Neural cell (in vitro differentiated cells): Measurements from ENCODE around the gene BRD3.
"Not testable (repeated sequence)": the region's sequence is repeated elsewhere in the genome, so short reads cannot be mapped to it uniquely, and the experiment has no call there.

Source experiments
- CTCF ChIP-seq: fragments of 450-650 bp; IDR thresholded peaks from 2 replicates; pipeline ENCODE4 v1.5.1; 2014; ENCODE audit warnings: antibody characterized with exemption, mild to moderate bottlenecking, moderate library complexity; ENCODE audit not compliant: poor library complexity, severe bottlenecking
- EP300 ChIP-seq: fragments of 450-650 bp; conservative IDR thresholded peaks from 2 replicates; pipeline ENCODE4 v1.6.1; 2014; ENCODE audit warnings: antibody characterized with exemption, mild to moderate bottlenecking, moderate library complexity; ENCODE audit not compliant: poor library complexity, severe bottlenecking
- EZH2 ChIP-seq: fragments of 200-600, 300-800 bp; shearing (Covaris generic), sonication (generic); IDR thresholded peaks from 2 replicates; pipeline ENCODE4 v1.6.1; 2014; ENCODE audit warnings: antibody characterized with exemption, low read length, borderline replicate concordance, mild to moderate bottlenecking; ENCODE audit not compliant: insufficient read depth, poor library complexity, severe bottlenecking
- POLR2AphosphoS5 ChIP-seq: IDR thresholded peaks from 2 replicates; pipeline ENCODE4 v1.6.1; 2012
- RAD21 ChIP-seq: fragments of 450-650 bp; conservative IDR thresholded peaks from 2 replicates; pipeline ENCODE4 v1.6.1; 2014; ENCODE audit warnings: antibody characterized with exemption, mild to moderate bottlenecking, moderate library complexity
- TAF1 ChIP-seq: IDR thresholded peaks from 2 replicates; pipeline ENCODE4 v1.6.1; 2012; ENCODE audit warnings: low read depth

- TF ChIP-seq CTCF, POLR2AphosphoS5, RAD21, TAF1, EZH2, EP300: not testable (repeated sequence)
Measured at GRCh38 chr9:134075689-134076088, 7.9 kb upstream of the BRD3 start.
